SIG-M5 (cell line): ENCODE data around the gene NRG3.
"Not testable (repeated sequence)": the region's sequence is repeated elsewhere in the genome, so short reads cannot be mapped to it uniquely, and the experiment has no call there.

ENCODE experiments used
- DNase-seq: peaks from one replicate; lab custom pipeline; 2025; lab: John Stamatoyannopoulos, UW

The NRG3 gene

GRCh38 chr10:81961451-81962184, 86.6 kb downstream of the NRG3 start:
- DNase-seq = no peak

- no peak for DNase-seq
Observed at GRCh38 chr10:81963606-81964005, 88.6 kb downstream of the NRG3 start.

- DNase-seq = no peak
Observed at GRCh38 chr10:81967716-81968115, 92.7 kb downstream of the NRG3 start.

GRCh38 chr10:81969136-81969535, 94.1 kb downstream of the NRG3 start:
- DNase-seq = no peak

- no peak for DNase-seq
Observed at GRCh38 chr10:81978238-81978637, 103.2 kb downstream of the NRG3 start.

GRCh38 chr10:81981724-81982123, 106.7 kb downstream of the NRG3 start:
- no peak for DNase-seq

- DNase-seq = no peak
Observed at GRCh38 chr10:81984428-81984827, 109.4 kb downstream of the NRG3 start.

GRCh38 chr10:81995254-81995653, 120.3 kb downstream of the NRG3 start:
- DNase-seq = no peak

- DNase-seq = no peak
Observed at GRCh38 chr10:81996927-81997326, 121.9 kb downstream of the NRG3 start.

GRCh38 chr10:82020999-82021398, 146.0 kb downstream of the NRG3 start:
- DNase-seq = no peak

- DNase-seq = no peak
Observed at GRCh38 chr10:82027711-82028110, 152.7 kb downstream of the NRG3 start.

GRCh38 chr10:82037076-82037475, 162.1 kb downstream of the NRG3 start:
- DNase-seq = no peak

GRCh38 chr10:82038587-82038986, 163.6 kb downstream of the NRG3 start:
- no peak for DNase-seq

GRCh38 chr10:82040336-82040735, 165.3 kb downstream of the NRG3 start:
- no peak for DNase-seq

GRCh38 chr10:82041018-82041417, 166.0 kb downstream of the NRG3 start:
- no peak for DNase-seq

- no peak for DNase-seq
Observed at GRCh38 chr10:82056391-82056790, 181.4 kb downstream of the NRG3 start.

GRCh38 chr10:82067192-82067591, 192.2 kb downstream of the NRG3 start:
- DNase-seq = not testable (repeated sequence)

GRCh38 chr10:82068501-82068900, 193.5 kb downstream of the NRG3 start:
- no peak for DNase-seq

GRCh38 chr10:82071231-82071630, 196.2 kb downstream of the NRG3 start:
- no peak for DNase-seq

GRCh38 chr10:82072124-82072523, 197.1 kb downstream of the NRG3 start:
- no peak for DNase-seq

GRCh38 chr10:82075605-82076004, 200.6 kb downstream of the NRG3 start:
- no peak for DNase-seq

- no peak for DNase-seq
Observed at GRCh38 chr10:82084496-82084895, 209.5 kb downstream of the NRG3 start.

GRCh38 chr10:82084904-82085303, 209.9 kb downstream of the NRG3 start:
- DNase-seq = no peak

GRCh38 chr10:82089327-82089726, 214.3 kb downstream of the NRG3 start:
- DNase-seq = no peak
